Memory B cell (primary cell): ENCODE data around the gene BEST3.

Source experiments
- ATAC-seq: fragments of 150-1000 bp; cut with Tn5 transposase; 2 replicates; pipeline ENCODE4 v1.10.0; 2021; ENCODE audit warnings: low read depth, mild to moderate bottlenecking, moderate library complexity
- DNase-seq, 2 donors: peaks; one replicate each; pipeline ENCODE4 v3.0.0; 2022; ENCODE audit warnings: low spot score in 2 of 2
- H3K27ac Mint-ChIP-seq: one replicate; pipeline ENCODE4 v1.8.0; 2022; ENCODE audit warnings: mild to moderate bottlenecking, moderate library complexity, mixed read lengths
- H3K27me3 Mint-ChIP-seq: one replicate; pipeline ENCODE4 v1.8.0; 2022; ENCODE audit warnings: mixed read lengths
- H3K36me3 Mint-ChIP-seq: one replicate; pipeline ENCODE4 v1.8.0; 2022; ENCODE audit warnings: mild to moderate bottlenecking, mixed read lengths
- H3K4me1 Mint-ChIP-seq: one replicate; pipeline ENCODE4 v1.8.0; 2022; ENCODE audit warnings: mixed read lengths
- H3K4me3 Mint-ChIP-seq: one replicate; pipeline ENCODE4 v1.8.0; 2022; ENCODE audit warnings: mild to moderate bottlenecking, moderate library complexity, mixed read lengths
- H3K9me3 Mint-ChIP-seq: one replicate; pipeline ENCODE4 v1.8.0; 2022; ENCODE audit warnings: mixed read lengths

Gene BEST3

GRCh38 chr12:69698769-69699540 is at the start of gene BEST3:
TSS of gene BEST3 (minus strand) at chr12:69699303. CDS start at chr12:69697798, 1,505 bp downstream.
- H3K36me3 Mint-ChIP-seq = no peaks in the 10 kb centered on the region
- ATAC-seq = no peak

GRCh38 chr12:69744109-69744508 is 45.0 kb upstream of the BEST3 start:
- DNase-seq (no peak), ATAC-seq (no peak)
- H3K27ac Mint-ChIP-seq = no peak overlapping the region
- H3K4me3 Mint-ChIP-seq = no peak overlapping the region
- H3K27me3 Mint-ChIP-seq = no peaks in the 10 kb centered on the region
- peaks cover 2% of the 10 kb centered on the region for H3K36me3 Mint-ChIP-seq
- H3K4me1 Mint-ChIP-seq = peaks cover 15% of the 10 kb centered on the region
- H3K9me3 Mint-ChIP-seq = no peaks in the 10 kb centered on the region

More at GRCh38 chr12:69698769-69699540, at the start of gene BEST3:
- peaks cover 14% of the 10 kb centered on the region for H3K27me3 Mint-ChIP-seq
- H3K27ac Mint-ChIP-seq = no peak within 1 kb of the TSS
- no peaks in the 10 kb centered on the region for H3K4me1 Mint-ChIP-seq
- peaks cover 3% of the 10 kb centered on the region for H3K9me3 Mint-ChIP-seq
- no peak within 1 kb of the TSS for H3K4me3 Mint-ChIP-seq
- DNase-seq = no peak

- Mint-ChIP-seq H3K27ac (peak overlapping the region; percentile 86), H3K4me3 (peak overlapping the region; percentile 76), H3K27me3 (no peaks in the 10 kb centered on the region), H3K9me3 (no peaks in the 10 kb centered on the region), H3K4me1 (peaks cover 13% of the 10 kb centered on the region), H3K36me3 (no peaks in the 10 kb centered on the region)
- peak; percentile 57 to 66 for DNase-seq
- peak; percentile 45 for ATAC-seq
These were observed 40.4 kb upstream of the BEST3 start for GRCh38 chr12:69739287-69740191.

- peak; percentile 77 for ATAC-seq
- H3K9me3 Mint-ChIP-seq = no peaks in the 10 kb centered on the region
These were observed 39.5 kb upstream of the BEST3 start, which contains the start of gene RAB3IP for GRCh38 chr12:69738351-69739286. TSS of gene RAB3IP (plus strand) at chr12:69738860. CDS start at chr12:69755409, 16,549 bp downstream.

GRCh38 chr12:69733638-69734037 is 34.5 kb upstream of the BEST3 start:
- DNase-seq (no peak), ATAC-seq (no peak)
- Mint-ChIP-seq H3K27me3 (peaks cover 4% of the 10 kb centered on the region), H3K9me3 (no peaks in the 10 kb centered on the region), H3K36me3 (no peaks in the 10 kb centered on the region), H3K4me3 (no peak overlapping the region), H3K4me1 (no peaks in the 10 kb centered on the region), H3K27ac (no peak overlapping the region)

More at GRCh38 chr12:69738351-69739286, 39.5 kb upstream of the BEST3 start, which contains the start of gene RAB3IP:
- peak within 1 kb of the TSS; percentile 76 for H3K4me3 Mint-ChIP-seq
- peaks cover 13% of the 10 kb centered on the region for H3K4me1 Mint-ChIP-seq
- peak within 1 kb of the TSS; percentile 86 for H3K27ac Mint-ChIP-seq
- H3K27me3 Mint-ChIP-seq = peaks cover 4% of the 10 kb centered on the region
- H3K36me3 Mint-ChIP-seq = no peaks in the 10 kb centered on the region
- DNase-seq = peak; percentile 88 to 90

- ATAC-seq (no peak), DNase-seq (no peak)
- Mint-ChIP-seq H3K9me3 (no peaks in the 10 kb centered on the region), H3K27ac (no peak overlapping the region), H3K27me3 (peaks cover 4% of the 10 kb centered on the region), H3K4me1 (no peaks in the 10 kb centered on the region), H3K4me3 (no peak overlapping the region), H3K36me3 (no peaks in the 10 kb centered on the region)
These were observed 33.0 kb upstream of the BEST3 start for GRCh38 chr12:69732088-69732487.

GRCh38 chr12:69726922-69727321 is 27.8 kb upstream of the BEST3 start:
- ATAC-seq (no peak), DNase-seq (no peak)
- Mint-ChIP-seq H3K9me3 (peaks cover 3% of the 10 kb centered on the region), H3K4me1 (no peaks in the 10 kb centered on the region), H3K27me3 (peaks cover 5% of the 10 kb centered on the region), H3K36me3 (no peaks in the 10 kb centered on the region), H3K27ac (no peak overlapping the region), H3K4me3 (no peak overlapping the region)

GRCh38 chr12:69720750-69721149 is 21.6 kb upstream of the BEST3 start:
- H3K27ac Mint-ChIP-seq = no peak overlapping the region
- H3K4me3 Mint-ChIP-seq = no peak overlapping the region
- no peaks in the 10 kb centered on the region for H3K36me3 Mint-ChIP-seq
- ATAC-seq (no peak), DNase-seq (no peak)
- H3K27me3 Mint-ChIP-seq = peaks cover 3% of the 10 kb centered on the region
- peaks cover 3% of the 10 kb centered on the region for H3K9me3 Mint-ChIP-seq
- H3K4me1 Mint-ChIP-seq = no peaks in the 10 kb centered on the region

- H3K27me3 Mint-ChIP-seq = peaks cover 1% of the 10 kb centered on the region
- DNase-seq (no peak), ATAC-seq (no peak)
These were observed 20.5 kb upstream of the BEST3 start for GRCh38 chr12:69719336-69720316.

GRCh38 chr12:69714542-69714941 is 15.4 kb upstream of the BEST3 start:
- Mint-ChIP-seq H3K9me3 (no peaks in the 10 kb centered on the region), H3K4me3 (no peak overlapping the region), H3K36me3 (no peaks in the 10 kb centered on the region), H3K4me1 (no peaks in the 10 kb centered on the region), H3K27me3 (no peaks in the 10 kb centered on the region), H3K27ac (no peak overlapping the region)
- DNase-seq (no peak), ATAC-seq (no peak)

More at GRCh38 chr12:69719336-69720316, 20.5 kb upstream of the BEST3 start:
- Mint-ChIP-seq H3K27ac (no peak overlapping the region), H3K4me1 (no peaks in the 10 kb centered on the region), H3K9me3 (peaks cover 3% of the 10 kb centered on the region), H3K36me3 (no peaks in the 10 kb centered on the region), H3K4me3 (no peak overlapping the region)

GRCh38 chr12:69712826-69713225 is 13.7 kb upstream of the BEST3 start:
- Mint-ChIP-seq H3K27ac (no peak overlapping the region), H3K4me3 (no peak overlapping the region), H3K36me3 (no peaks in the 10 kb centered on the region), H3K9me3 (no peaks in the 10 kb centered on the region), H3K4me1 (no peaks in the 10 kb centered on the region), H3K27me3 (no peaks in the 10 kb centered on the region)
- ATAC-seq (no peak), DNase-seq (no peak)

GRCh38 chr12:69708649-69709048 is 9.5 kb upstream of the BEST3 start:
- peaks cover 8% of the 10 kb centered on the region for H3K27me3 Mint-ChIP-seq
- DNase-seq (no peak), ATAC-seq (no peak)
- no peaks in the 10 kb centered on the region for H3K4me1 Mint-ChIP-seq
- no peaks in the 10 kb centered on the region for H3K36me3 Mint-ChIP-seq
- no peaks in the 10 kb centered on the region for H3K9me3 Mint-ChIP-seq
- H3K27ac Mint-ChIP-seq = no peak overlapping the region
- no peak overlapping the region for H3K4me3 Mint-ChIP-seq
